Daoy (cell line): Measurements from ENCODE around the gene METRN. TPM values are rescaled to one million over a fixed set of nuclear protein-coding genes. Genes with fewer than 3 reads are reported as not detected.
A peak's percentile ranks its signal among the peaks of the same experiment; 100 is the strongest.
"Not testable (repeated sequence)": the region's sequence is repeated elsewhere in the genome, so short reads cannot be mapped to it uniquely, and the experiment has no call there.

Experiments
- DNase-seq: peaks from one replicate; pipeline ENCODE4 v3.0.0-alpha.2; 2015; ENCODE audit warnings: low read depth
- total RNA-seq: library from RNA; depleted of rRNA; stranded (reverse); fragments of >200 nt; shearing (Covaris generic); gene quantifications from 2 replicates; pipeline ENCODE4 v1.2.3, GENCODE V29; 2014

METRN gene
- total RNA-seq, 1 experiment from 2014 or later, result 40.9 TPM

DNA sequence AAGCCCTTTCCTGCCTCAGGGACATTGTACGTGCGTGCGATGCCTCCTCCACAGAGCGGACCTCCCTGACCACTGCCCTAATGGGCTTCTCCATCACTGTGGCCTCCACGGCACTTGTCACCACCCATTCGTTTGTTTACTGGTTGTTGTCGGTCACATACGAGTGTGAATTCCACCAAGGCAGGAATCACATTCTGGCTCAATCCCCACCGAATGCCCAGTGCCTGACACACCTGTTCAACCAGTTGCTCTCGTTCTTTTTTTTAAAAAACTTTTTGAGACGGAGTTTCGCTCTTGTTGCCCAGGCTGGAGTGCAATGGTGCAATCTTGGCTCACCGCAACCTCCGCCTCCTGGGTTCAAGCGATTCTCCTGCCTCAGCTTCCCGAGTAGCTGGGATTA is 23.7 kb upstream of the METRN start:
- DNase-seq, result not testable (repeated sequence)

DNA sequence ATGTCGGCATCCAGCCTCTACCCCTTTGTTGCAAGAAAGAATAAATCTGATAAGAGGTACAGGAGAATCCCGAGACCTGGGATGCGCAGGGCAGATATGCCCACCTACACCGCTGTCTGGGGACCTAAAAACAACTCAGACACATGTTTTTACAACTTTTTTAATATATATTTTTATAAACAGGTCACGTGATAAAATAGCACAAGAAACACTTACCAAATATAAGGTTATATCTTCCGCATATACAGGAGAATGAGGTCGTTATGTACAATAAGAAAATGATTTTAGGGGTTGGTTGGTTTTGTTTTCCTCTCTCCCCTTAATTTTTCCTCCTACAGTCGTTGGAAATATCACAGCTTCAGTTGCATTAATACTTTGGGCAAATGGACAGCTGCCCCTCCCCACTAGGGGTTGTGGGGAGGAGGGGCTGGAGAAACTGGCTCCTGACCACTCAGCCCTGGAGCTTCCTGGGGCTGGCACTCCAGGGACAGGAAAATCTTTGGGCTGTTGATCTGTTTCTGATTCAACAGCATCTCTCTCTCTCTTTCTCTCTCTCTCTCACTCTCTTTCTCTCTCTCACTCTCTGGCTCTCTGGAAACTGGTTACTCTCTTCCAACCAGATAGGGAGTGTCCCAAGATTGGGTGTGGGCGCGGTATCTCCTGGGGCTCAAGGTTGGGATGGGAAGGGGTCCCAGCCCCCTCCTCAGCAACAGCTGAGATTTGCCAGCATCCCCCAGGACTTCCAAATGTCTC is 22.4 kb upstream of the METRN start:
- no peak for DNase-seq

DNA sequence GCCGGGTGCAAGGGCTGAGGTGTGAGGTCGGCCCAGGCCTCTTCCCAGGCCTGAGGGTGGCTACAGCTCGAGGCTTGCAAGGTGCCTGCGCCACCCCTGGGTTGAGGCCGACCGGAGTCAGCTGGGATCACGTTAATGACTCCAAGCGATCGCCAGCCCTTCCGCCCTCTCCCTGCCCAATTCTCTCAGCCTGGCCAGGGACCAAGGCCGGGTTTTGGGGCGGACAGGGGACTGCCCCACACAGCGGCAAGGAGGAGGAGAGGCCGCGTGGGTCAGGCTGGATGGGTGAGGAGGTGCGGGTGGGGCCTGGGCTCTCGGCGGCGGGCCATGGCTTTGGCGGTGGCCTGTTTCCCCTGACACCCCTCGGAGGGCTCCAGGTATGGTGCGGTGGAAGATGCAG is 21.6 kb upstream of the METRN start:
- DNase-seq, result no peak

DNA sequence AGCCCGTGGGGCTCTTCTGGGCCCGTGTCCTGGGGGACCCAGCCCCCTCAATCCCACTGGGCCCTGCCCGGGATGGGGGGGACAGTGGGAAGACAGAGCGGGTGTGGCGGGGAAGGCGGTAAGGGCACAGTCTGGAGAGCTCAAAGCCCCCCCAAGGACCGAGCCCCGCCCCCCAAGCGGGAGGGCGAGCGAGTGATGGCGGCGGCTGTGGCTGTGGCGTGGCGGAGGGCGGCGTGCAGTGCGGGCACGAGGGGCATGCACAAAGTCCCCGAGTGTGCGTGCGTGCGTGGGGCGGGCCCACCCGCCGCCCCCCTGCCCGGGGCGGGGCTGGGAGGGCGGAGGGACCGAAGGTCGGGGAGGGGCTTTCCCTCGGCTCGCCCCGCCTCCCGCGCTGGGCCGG is 21.2 kb upstream of the METRN start:
- DNase-seq, result no peak

DNA sequence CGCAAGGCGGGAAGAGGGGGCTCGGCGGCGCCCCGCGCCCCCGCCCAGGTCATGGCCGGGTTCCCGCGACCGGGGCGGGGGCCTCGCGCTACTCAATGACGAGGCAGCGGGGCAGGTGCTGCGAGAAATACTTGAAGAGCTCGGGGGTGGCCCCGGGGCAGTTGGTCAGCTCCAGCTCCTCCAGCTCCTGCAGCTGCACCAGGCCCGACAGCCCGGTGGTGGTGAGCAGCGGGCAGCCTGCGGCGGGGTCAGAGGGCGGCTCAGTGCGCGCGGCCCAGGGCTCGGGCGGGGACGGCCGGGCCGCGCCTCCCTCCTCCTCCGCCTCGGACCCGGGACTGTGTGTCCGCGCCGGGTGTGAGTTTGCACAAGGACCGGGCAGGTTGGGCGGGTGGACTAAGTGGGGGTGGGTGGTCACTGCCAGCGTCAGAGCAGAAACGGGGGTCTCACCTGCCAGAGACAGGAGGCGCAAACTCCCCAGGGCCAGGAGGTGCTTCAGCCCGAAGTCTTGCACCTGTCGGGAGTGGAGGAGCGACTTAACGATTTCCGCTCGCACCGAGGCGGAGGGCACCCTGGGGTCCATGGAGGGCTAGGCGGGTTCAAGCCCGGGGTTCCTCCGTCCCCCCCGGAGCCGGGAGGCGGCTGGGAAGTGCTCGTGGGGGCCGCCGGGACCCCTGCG is 20.6 kb upstream of the METRN start:
- no peak for DNase-seq

- no peak for DNase-seq
These were observed 20.0 kb upstream of the METRN start for GRCh38 chr16:694863-695354.

GRCh38 chr16:695355-696089 is 19.4 kb upstream of the METRN start:
- peak; percentile 57 for DNase-seq

DNA sequence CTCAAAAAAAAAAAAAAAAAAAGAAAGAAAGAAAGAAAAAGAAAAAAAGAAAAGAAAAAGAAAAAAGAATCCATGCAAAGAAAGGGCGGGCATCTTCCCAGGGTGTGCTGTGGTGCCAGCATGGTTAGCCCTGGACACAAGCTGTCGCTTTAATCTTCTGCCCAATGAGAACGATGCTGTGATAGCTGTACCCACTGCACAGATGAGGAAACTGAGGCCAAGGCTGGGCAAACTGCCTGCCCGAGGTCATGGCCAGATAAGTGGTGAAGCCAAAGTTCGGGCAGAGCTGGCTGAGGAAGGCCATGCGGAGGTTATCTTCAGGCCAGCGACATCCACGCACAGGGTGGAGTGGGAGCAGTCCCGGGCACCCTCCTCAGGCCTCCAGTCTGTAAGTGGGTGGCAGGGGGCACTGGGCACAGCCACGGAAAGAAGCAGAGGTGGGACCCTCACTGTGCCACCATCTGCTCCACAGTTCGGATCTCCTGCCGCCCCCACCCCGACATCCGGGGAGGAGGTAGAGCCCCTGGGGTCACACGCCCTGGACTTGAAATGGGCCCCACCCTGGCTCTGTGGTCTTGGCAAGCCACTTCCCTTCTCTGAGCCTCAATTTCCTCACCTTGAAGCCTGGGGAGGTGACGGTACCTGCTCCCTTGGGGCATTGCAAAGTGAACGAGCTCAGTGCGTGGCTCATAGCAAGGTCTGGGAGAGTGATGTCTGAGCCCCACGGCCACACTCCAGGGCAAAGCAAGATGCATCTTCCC is 15.8 kb upstream of the METRN start:
- DNase-seq, result no peak

DNA sequence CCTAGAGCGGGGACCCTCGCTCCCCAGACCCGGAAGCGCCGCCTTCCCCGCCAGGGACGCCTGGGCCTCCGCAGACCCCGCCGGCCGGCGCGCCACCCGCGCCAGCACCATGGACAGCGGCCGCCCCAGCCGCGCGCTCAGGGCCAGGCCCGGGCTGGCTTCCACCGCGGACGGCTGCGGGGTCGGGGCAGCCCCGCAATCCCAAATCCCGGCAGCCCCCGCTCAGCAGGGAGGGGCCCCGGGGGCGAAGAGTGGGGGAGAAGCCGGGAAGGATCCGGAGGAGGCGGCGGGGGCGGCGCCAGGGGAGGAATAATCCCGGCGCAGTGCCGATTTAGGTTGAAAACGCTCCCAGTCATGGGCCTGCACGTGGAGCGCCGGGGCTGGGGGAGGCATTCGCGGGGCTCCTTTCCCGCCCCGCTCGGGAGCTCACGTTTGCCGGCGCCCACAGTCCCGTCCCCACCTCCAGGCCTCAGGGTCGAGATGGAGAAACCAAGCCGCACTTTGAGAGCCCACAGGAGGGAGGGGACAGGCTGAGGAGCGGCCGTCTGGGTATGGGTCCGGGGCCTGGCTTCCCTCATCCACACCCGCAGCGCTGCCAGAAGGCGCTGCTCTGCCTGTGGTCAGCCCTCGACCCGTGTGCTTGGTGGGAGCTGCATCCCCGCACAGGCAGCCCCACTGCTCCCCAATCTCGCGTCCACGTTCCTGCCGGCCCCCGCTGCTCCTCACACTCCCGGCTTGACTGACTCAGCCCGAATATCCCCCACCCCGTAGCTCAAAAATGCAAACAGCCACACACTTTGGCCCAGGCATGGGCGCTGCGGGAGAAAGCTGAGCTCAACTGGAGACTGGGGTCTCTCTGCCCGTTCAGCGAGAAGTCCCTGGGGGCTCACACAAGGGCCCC is 14.0 kb upstream of the METRN start:
- DNase-seq, result no peak

GRCh38 chr16:702341-702740 is 12.6 kb upstream of the METRN start:
- DNase-seq, result no peak

GRCh38 chr16:703406-703805 is 11.5 kb upstream of the METRN start:
- no peak for DNase-seq

GRCh38 chr16:704047-704446 is 10.9 kb upstream of the METRN start:
- no peak for DNase-seq

DNA sequence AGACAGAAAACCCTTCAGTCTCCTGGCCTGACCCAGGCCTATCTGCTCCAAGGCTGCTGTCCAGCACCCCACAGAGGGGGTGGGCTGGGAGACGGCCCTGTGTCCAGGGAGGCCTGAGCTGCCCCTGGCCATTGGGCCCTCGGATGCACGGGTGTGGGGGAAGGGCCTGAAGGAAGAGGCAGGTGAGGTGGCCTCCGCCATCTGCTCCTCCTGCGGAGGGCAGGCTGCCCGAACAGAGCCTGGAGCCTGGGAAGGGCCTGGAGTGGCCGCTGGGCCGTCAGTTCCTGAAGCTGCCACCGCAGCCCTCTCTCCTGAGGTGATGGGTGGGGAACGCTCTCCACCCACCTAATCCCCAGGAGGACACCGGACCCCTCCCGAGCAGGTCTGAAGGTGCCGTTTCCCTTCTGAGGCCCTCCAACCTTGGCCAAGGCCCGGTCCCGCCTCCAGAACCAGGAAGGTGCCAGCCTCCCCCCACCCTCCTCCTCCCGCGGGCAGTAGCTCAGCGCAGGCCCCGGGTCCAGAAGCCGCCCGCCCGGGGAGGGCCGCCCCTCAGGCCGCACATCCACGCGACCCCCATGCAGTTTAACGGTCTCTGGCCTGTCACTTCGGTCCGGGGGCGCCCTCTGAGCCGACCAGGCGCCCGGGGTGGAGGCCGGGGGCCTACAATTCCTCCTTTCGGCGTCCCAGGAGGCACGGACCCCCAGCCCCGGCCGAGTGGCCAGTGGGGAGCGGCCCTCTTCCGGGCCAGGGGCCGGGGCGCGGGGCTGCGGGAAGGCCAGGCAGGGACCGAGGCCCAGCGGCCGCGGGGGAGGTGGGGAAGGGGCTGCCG is 10.2 kb upstream of the METRN start:
- DNase-seq, result no peak

GRCh38 chr16:705431-706188 is 9.3 kb upstream of the METRN start, which contains the start of gene FBXL16:
FBXL16 (minus strand) TSS chr16:705801; CDS start chr16:697405, 8,396 bp downstream.
- DNase-seq, result no peak

- DNase-seq, result no peak
These were observed 8.5 kb upstream of the METRN start for GRCh38 chr16:706189-707061.

DNA sequence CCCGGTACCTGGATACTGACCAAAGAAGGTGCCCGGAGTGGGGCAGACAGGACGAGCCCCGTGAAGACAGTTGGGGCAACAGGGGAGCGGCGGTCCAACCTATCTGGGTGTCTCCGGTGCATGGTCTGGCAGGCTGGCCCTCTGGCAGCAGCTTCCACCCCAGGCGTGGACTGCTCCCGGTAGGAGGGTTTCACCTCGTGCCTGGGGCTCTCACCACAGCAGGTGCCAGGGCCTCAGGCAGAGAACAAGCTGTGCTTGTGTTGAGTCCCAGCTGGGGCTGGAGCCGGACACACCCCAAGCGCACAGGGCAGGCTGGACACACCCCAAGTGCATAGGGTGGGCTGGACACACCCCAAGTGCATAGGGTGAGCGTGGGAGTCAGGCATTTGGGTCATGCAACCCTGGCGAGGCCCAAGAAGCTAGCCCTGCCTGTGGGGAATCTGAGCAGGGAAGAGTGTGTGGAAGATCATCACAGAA is 7.8 kb upstream of the METRN start:
- DNase-seq, result no peak

DNA sequence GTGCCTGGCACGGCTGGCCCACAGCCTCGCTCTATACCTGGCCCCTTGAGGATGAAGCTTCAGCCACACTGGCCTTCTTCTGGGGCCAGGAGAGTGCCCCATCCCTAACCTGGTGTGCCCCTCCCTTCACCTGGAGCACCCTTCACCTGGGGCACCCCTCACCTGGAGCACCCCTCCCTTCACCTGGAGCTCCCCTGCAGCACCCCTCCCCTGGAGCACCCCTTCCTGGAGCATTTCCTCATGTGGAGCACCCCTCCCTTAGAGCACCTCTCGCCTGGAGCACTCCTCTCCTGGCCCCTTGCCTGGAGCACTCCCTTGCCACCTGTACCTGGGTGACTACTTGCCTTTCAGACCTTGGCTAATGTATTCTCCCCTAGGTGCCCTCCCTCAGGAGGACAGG is 6.9 kb upstream of the METRN start:
- DNase-seq, result no peak

DNA sequence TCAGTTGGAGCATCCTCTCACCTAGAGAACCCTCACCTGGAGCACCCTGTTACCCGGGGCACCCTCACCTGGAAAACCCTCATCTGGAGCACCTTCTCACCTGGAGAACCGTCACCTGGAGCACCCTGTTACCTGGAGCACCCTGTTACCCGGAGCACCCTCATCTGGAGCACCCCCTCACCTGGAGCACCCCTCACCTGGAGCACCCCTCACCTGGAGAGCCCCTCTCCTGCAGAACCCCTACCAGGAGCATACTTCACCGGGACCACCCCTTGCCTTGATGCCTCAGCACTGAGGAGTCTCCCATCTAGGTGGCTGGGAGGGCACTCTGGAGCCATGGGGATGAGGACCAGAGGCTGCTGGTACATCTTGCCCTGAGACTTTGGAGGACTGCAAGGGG is 6.0 kb upstream of the METRN start:
- no peak for DNase-seq
